ENCODE measurements around the gene YIPF5.

DNA sequence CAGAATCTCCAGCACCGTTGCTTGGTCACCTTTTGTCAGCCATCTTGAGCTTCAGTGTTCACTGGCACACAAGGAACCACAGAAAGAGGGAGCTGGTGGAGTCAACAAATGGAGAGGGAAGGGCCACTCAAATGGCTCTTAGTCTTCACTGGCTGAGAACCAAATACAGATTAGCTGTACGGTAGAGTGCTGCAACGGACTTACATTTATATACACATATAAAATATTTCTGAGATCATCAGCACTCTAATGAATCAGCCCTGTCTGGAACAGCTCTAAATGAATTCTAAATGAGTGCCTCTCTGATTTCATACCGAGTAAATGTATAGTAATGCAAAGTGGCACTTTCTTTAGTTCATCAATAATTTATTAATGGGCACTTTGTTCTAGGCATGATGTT lies 25.0 kb upstream of the YIPF5 start:
- TF ChIP-seq, protein P1, sequence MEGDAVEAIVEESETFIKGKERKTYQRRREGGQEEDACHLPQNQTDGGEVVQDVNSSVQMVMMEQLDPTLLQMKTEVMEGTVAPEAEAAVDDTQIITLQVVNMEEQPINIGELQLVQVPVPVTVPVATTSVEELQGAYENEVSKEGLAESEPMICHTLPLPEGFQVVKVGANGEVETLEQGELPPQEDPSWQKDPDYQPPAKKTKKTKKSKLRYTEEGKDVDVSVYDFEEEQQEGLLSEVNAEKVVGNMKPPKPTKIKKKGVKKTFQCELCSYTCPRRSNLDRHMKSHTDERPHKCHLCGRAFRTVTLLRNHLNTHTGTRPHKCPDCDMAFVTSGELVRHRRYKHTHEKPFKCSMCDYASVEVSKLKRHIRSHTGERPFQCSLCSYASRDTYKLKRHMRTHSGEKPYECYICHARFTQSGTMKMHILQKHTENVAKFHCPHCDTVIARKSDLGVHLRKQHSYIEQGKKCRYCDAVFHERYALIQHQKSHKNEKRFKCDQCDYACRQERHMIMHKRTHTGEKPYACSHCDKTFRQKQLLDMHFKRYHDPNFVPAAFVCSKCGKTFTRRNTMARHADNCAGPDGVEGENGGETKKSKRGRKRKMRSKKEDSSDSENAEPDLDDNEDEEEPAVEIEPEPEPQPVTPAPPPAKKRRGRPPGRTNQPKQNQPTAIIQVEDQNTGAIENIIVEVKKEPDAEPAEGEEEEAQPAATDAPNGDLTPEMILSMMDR (conservative IDR thresholded peaks at IDR 0.05; ENCODE audit: low read depth, low read length) = no peak
- no peak for TF ChIP-seq EZH2phosphoT487 (IDR thresholded peaks at IDR 0.05; ENCODE audit: borderline replicate concordance, low read length)

Measured in PC-3 (cell line).